T-helper 2 cell (primary cell): ENCODE results near the gene YJU2.
"Not testable (repeated sequence)": the region's sequence is repeated elsewhere in the genome, so short reads cannot be mapped to it uniquely, and the experiment has no call there.

Experiments used
- DNase-seq, 5 experiments: peaks; one replicate each; pipeline versions ENCODE4 v3.0.0 to v3.0.0-alpha.2; 2012 to 2022
- total RNA-seq, 2 donors: gene quantifications; one replicate each; lab custom pipeline; 2026; lab: John Stamatoyannopoulos, UW

YJU2 gene
- total RNA-seq, result 44.3 to 54.2 reads per million in 2 donors

- DNase-seq, result peak; percentile 93 to 99 (median 99)
Measured at GRCh38 chr19:4246767-4247593, at the start of gene YJU2. Gene YJU2, plus strand, starts transcription at chr19:4247080. Its CDS starts 67 bp downstream, at chr19:4247147.

GRCh38 chr19:4197228-4197624 is 49.7 kb upstream of the YJU2 start:
- no peak for DNase-seq

GRCh38 chr19:4197625-4198466 is 49.0 kb upstream of the YJU2 start:
- peak in 1 of 5 experiments; percentile 37 for DNase-seq

- no peak for DNase-seq
Measured at GRCh38 chr19:4198467-4199126, 48.3 kb upstream of the YJU2 start.

GRCh38 chr19:4199699-4200293 is 47.1 kb upstream of the YJU2 start:
- no peak for DNase-seq

- DNase-seq, result no peak
Measured at GRCh38 chr19:4200940-4201542, 45.8 kb upstream of the YJU2 start.

- DNase-seq, result no peak
Measured at GRCh38 chr19:4201798-4202197, 45.1 kb upstream of the YJU2 start.

- peak in 1 of 5 experiments; percentile 31 for DNase-seq
Measured at GRCh38 chr19:4206818-4207484, 39.9 kb upstream of the YJU2 start.

- no peak for DNase-seq
Measured at GRCh38 chr19:4208385-4209094, 38.3 kb upstream of the YJU2 start.

- DNase-seq, result no peak
Measured at GRCh38 chr19:4210166-4210731, 36.6 kb upstream of the YJU2 start.

- no peak for DNase-seq
Measured at GRCh38 chr19:4213116-4213515, 33.8 kb upstream of the YJU2 start.

- DNase-seq, result no peak
Measured at GRCh38 chr19:4215807-4216206, 31.1 kb upstream of the YJU2 start.

GRCh38 chr19:4216846-4217245 is 30.0 kb upstream of the YJU2 start:
- no peak for DNase-seq

- no peak for DNase-seq
Measured at GRCh38 chr19:4217429-4218264, 29.2 kb upstream of the YJU2 start.

GRCh38 chr19:4218523-4218922 is 28.4 kb upstream of the YJU2 start:
- DNase-seq, result not testable (repeated sequence)

- DNase-seq, result no peak
Measured at GRCh38 chr19:4220188-4220587, 26.7 kb upstream of the YJU2 start.

- DNase-seq, result no peak
Measured at GRCh38 chr19:4224470-4224869, 22.4 kb upstream of the YJU2 start.

- DNase-seq, result no peak
Measured at GRCh38 chr19:4225885-4226284, 21.0 kb upstream of the YJU2 start.

- no peak for DNase-seq
Measured at GRCh38 chr19:4227771-4228170, 19.1 kb upstream of the YJU2 start.

GRCh38 chr19:4228765-4229178 is 18.1 kb upstream of the YJU2 start:
- no peak for DNase-seq
